Urothelium cell line (cell line): ENCODE measurements around the gene DYNLL2.
"Not testable (repeated sequence)": the region's sequence is repeated elsewhere in the genome, so short reads cannot be mapped to it uniquely, and the experiment has no call there.

ENCODE experiments used
- DNase-seq: peaks from one replicate; pipeline ENCODE4 v3.0.0; 2011; ENCODE audit warnings: low spot score, mixed read lengths
- FAIRE-seq: peaks from 2 replicates; lab custom pipeline; 2011; peaks lifted over from hg19 to GRCh38; lab: Jason Lieb, UNC

Gene DYNLL2

GRCh38 chr17:58066401-58066800 is 16.8 kb upstream of the DYNLL2 start:
- FAIRE-seq (no peak), DNase-seq (no peak)

GRCh38 chr17:58072862-58073261 is 10.4 kb upstream of the DYNLL2 start:
- DNase-seq (no peak), FAIRE-seq (no peak)

GRCh38 chr17:58073266-58073665 is 10.0 kb upstream of the DYNLL2 start:
- not testable (repeated sequence) for FAIRE-seq, DNase-seq

- not testable (repeated sequence) for DNase-seq, FAIRE-seq
These were observed 8.8 kb upstream of the DYNLL2 start for GRCh38 chr17:58074406-58074805.

GRCh38 chr17:58079300-58080033 is 3.8 kb upstream of the DYNLL2 start:
- DNase-seq, result no peak
- peak; percentile 91 for FAIRE-seq

GRCh38 chr17:58081646-58082340 is 1.4 kb upstream of the DYNLL2 start:
- peak; percentile 17 for FAIRE-seq
- DNase-seq, result no peak

GRCh38 chr17:58082341-58082869 is 814 bp upstream of the DYNLL2 start:
- no peak for DNase-seq
- no peak for FAIRE-seq

GRCh38 chr17:58083491-58084316 is 485 bp downstream of the DYNLL2 start:
- peak; percentile 79 for DNase-seq
- FAIRE-seq, result peak; percentile 69

GRCh38 chr17:58084317-58084981 is 1.2 kb downstream of the DYNLL2 start:
- peak; percentile 63 for DNase-seq
- FAIRE-seq, result no peak

- FAIRE-seq (peak; percentile 80), DNase-seq (no peak)
These were observed 2.0 kb downstream of the DYNLL2 start for GRCh38 chr17:58085039-58085715.

- FAIRE-seq (peak; percentile 85), DNase-seq (no peak)
These were observed 3.7 kb downstream of the DYNLL2 start for GRCh38 chr17:58086953-58087352.

- no peak for DNase-seq
- FAIRE-seq, result no peak
These were observed 5.4 kb downstream of the DYNLL2 start for GRCh38 chr17:58088624-58089023.

- FAIRE-seq (no peak), DNase-seq (no peak)
These were observed 5.9 kb downstream of the DYNLL2 start for GRCh38 chr17:58089111-58089510.

GRCh38 chr17:58091024-58091567 is 7.9 kb downstream of the DYNLL2 start:
- FAIRE-seq (no peak), DNase-seq (no peak)

- FAIRE-seq (no peak), DNase-seq (no peak)
These were observed 9.0 kb downstream of the DYNLL2 start for GRCh38 chr17:58092101-58092796.

GRCh38 chr17:58092797-58093385 is 9.7 kb downstream of the DYNLL2 start:
- DNase-seq (no peak), FAIRE-seq (no peak)

- DNase-seq, result no peak
- FAIRE-seq, result peak; percentile 50
These were observed 10.9 kb downstream of the DYNLL2 start for GRCh38 chr17:58094118-58094517.

- DNase-seq, result no peak
- no peak for FAIRE-seq
These were observed 13.7 kb downstream of the DYNLL2 start for GRCh38 chr17:58096892-58097291.
